Measurements from ENCODE around the gene ZNF678.

DNA sequence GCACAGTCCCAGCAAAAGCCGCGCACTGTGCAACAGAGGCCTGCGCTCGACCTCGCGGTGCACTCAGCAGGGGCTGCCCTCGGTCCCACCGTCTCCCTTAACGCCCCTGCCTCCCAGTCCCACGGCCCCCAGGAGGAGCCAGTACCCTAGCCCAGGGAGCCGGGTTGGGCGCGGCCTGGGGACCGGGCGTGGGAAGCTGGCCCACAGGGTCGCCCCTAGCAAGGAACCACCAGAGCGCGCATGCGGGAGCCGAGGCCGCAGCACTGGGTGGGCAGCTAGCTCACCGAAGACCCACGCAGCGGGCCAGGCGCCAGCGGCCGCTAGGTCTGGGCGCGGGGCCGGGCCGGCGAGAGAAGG lies 21.6 kb upstream of the ZNF678 start:
- TF ChIP-seq TAF1 (IDR thresholded peaks at IDR 0.05; ENCODE audit: borderline replicate concordance, low read depth, low read length) (no peak), POLR2A (IDR thresholded peaks at IDR 0.05; ENCODE audit: low read depth, low read length) (no peak), POLR2AphosphoS5 (IDR thresholded peaks at IDR 0.05; ENCODE audit: low read depth, low read length) (no peak)
